ENCODE data around the gene NUMB.

Gene NUMB

GRCh38 chr14:73283608-73284379 is 174.6 kb downstream of the NUMB start:
- no peak for DNase-seq

DNA sequence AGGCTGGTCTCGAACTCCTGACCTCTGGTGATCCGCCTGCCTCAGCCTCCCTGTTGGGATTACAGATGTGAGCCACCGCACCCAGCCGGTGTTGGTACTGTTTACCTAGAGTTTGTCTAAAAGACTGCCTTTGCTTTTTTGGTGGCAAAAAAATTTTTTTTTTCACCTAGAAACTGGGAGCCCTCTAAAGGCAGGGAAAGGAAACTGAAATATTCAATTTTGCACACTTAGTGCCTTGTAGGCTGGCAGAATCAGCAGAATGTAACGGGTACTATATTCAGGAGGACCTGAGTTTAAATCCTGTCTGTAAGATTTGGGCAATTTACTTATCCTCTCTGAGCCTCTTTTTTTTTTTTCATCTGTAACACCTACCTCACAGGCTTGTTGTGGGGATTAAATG is 177.4 kb downstream of the NUMB start:
- DNase-seq: no peak

- no peak for DNase-seq
Observed at GRCh38 chr14:73277376-73277775, 181.0 kb downstream of the NUMB start.

DNA sequence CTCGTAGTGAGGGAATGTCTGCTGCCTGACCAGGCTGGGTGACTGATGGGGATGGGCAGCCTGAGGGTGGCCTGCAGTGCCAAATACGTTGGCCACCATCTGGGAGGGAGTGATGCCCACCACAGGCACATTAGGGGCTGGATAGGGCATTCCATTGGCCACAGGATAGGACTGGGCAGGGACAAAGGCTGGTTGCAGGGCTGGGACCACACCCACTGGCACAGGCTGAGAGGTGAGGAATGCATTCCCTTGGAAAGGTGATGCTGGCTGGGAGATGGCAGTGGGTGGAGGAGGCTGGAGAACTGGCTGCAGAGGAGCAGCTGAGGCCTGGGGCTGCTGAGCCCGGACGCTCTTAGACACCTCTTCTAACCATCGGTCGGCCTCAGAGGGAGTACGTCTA is 181.5 kb downstream of the NUMB start:
- no peak for DNase-seq

- DNase-seq: no peak
Observed at GRCh38 chr14:73273799-73274198, 184.5 kb downstream of the NUMB start.

DNA sequence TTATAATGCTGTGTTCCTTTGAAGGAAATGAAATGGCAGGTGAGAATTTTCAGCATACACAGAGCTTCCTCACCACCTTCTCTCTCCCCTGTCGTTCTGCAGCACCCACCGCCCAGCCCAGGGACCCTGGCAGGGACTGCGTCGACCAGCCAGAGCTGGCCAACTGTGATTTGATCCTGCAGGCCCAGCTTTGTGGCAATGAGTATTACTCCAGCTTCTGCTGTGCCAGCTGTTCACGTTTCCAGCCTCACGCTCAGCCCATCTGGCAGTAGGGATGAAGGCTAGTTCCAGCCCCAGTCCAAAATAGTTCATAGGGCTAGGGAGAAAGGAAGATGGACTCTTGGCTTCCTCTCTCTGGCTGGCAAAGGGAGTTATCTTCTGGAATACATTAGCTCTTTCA is 186.0 kb downstream of the NUMB start:
- no peak for DNase-seq

GRCh38 chr14:73269729-73270531 is 188.4 kb downstream of the NUMB start:
- DNase-seq: no peak

DNA sequence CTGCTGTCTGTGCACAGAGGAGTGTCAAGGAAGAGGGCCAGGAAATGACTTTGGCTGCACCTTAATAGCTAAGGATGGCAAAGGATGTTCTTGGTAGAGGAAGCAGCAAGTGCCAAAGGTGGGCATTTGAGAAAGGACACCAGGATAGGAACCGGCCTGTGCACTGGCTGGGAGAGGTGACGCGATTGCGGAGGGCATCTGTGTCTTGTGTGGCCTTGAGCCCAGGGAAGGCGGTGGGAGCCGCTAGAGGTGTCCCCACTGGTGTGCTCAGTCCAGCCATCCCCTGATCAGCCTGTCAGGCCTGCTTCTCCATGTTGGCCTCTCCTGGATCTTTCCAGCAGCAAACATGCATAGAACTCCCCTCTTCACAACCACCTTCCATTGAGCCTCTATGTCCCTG is 190.9 kb downstream of the NUMB start:
- DNase-seq: no peak

GRCh38 chr14:73266317-73266716 is 192.0 kb downstream of the NUMB start:
- DNase-seq: no peak

GRCh38 chr14:73265721-73266046 is 192.7 kb downstream of the NUMB start:
- DNase-seq: no peak

DNA sequence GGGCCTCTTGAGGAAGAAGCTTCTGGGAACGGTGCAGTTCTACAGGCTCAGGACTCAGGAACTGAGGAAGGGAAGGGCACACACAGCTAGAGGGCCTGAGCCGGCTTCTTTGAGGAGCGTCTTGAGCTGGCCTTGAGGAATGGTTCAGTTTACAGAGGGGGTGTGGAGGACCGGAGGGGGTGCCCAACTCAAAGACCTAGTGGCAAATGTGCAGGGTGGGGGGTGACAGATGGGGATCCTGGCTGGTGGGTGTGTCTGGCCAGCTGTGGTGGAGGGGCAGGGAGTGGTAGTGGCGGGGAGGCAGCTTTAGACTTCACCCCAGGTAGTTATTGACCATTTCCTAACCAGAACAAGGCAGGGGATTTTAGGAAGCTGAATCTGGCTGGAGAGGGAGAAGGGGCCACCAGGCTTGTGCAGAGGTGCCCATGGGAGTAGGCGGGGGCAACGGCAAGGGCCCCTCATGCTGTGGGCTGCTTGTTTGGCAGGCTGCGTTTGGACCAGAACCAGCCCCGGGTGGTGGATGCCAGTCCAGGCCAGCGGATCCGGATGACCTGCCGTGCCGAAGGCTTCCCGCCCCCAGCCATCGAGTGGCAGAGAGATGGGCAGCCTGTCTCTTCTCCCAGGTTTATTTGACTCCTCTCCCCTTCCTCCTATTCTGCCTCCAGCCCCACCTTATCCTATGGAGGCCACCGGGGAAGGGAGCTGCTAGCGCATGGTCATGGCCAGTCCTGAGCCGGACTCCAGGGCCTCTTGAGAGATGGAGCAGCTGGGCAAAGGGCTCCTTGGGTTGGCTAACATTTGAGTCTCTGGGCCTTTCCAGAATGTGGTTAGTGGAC is 193.2 kb downstream of the NUMB start:
- DNase-seq: no peak

GRCh38 chr14:73264080-73264884 is 194.1 kb downstream of the NUMB start:
- no peak for DNase-seq

- DNase-seq: no peak
Observed at GRCh38 chr14:73263606-73264005, 194.7 kb downstream of the NUMB start.

DNA sequence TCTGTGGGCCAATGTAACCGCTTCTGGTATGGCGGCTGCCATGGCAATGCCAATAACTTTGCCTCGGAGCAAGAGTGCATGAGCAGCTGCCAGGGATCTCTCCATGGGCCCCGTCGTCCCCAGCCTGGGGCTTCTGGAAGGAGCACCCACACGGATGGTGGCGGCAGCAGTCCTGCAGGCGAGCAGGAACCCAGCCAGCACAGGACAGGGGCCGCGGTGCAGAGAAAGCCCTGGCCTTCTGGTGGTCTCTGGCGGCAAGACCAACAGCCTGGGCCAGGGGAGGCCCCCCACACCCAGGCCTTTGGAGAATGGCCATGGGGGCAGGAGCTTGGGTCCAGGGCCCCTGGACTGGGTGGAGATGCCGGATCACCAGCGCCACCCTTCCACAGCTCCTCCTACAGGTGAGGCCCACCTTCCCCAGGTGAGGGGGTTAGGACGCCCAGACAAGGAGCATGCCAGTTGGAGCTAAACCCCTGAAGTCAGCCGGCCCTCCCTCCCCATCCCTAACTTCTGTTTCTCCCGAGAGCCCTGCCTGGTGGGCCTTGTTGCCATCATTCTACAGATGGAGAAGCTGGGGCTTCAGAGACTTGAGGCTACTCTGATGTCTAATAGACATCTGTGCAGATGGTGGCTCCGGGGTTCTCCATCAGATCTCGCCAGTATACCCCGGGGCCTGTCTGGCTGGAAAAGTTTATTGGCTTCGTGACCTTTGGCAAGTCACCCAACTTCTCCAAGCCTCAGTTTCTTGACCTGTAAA is 195.7 kb downstream of the NUMB start:
- no peak for DNase-seq

DNA sequence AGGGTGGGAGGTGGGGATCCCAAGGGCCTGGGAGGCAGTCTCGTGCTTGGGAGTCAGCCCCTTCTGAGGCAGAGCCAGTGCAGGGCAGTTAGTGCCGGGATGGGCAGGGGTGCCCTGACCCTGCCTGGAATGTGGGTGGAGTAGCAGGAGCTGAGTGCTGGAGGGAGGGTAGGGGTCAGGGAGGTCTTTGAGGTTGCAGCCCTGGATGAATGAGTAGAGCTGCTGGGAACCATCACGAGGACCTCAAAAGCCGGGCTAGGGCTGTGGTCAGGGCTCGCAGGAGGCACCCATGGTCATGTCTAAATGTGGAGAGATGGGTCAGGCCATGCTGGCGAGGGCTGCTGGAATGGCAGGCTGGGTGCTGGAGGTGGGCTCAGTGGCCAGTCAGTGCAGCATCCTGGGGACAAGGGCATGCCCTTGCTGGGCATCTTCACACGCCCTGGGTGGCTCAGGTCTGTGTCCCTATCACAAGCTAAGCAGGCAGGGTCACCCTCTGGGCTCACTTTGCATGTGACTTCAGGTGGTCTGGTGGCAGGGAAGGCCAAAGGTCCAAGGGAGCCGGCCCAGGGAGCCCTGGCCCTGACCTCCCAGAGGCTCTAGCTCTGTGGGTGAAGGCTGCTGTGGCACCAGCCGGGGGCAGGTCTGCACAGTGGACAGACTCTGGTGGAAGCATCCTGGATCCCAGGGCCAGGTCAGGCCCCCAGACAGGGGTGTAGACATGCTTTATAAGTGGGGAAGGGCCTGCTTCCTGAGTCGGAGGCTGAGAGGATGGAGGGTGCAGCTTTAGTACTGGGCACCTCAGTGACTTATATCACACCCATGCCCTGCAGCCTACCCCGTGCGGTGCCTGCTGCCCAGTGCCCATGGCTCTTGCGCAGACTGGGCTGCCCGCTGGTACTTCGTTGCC is 196.6 kb downstream of the NUMB start:
- no peak for DNase-seq

DNA sequence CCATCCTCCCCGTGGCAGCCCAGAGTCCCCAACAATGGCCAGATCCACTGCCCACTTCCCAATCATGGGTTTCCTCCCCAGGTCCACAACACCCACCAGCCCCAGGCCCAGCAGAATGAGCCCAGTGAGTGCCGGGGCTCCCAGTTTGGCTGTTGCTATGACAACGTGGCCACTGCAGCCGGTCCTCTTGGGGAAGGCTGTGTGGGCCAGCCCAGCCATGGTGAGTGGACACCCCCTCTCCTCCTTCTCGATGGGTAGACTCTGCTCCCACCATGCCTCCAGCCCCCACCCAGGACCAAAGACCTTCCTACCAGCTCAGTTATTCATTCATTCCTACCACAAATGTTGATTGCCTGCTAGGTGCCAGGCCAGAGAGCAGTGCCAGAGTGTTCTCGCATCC is 197.3 kb downstream of the NUMB start:
- DNase-seq: no peak

GRCh38 chr14:73260574-73260973 is 197.8 kb downstream of the NUMB start:
- no peak for DNase-seq

GRCh38 chr14:73259837-73260236 is 198.5 kb downstream of the NUMB start:
- no peak for DNase-seq

DNA sequence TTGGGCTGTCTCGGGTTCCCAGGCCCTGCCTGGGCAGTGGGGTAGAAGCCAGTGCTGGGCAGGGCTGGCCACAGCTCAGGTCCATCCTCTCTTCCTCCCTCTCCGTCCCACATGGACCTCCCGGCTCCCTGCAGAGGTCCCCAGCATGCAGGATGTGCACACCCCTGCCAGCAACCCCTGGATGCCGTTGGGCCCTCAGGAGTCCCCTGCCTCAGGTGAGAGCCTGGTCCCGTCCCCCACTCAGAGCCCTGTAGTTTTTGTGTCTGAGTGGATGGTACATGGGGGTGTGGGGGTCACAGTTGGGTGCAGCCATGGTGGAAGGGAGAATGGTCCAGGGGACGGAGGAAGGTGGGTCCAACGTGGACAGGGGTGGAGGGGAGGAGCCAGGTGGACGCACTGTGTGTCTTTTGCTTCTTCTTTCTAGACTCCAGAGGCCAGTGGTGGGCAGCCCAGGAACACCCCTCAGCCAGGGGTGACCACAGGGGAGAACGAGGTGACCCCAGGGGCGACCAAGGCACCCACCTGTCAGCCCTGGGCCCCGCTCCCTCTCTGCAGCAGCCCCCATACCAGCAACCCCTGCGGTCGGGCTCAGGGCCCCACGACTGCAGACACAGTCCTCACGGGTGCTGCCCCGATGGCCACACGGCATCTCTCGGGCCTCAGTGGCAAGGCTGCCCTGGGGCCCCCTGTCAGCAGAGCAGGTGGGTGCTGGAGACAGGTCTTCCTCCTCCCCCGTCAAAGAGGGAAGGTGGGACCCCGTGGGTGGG is 199.3 kb downstream of the NUMB start:
- DNase-seq: no peak

GRCh38 chr14:73258076-73258475 is 200.3 kb downstream of the NUMB start:
- DNase-seq: no peak

All from AML-193 (cell line).